SJCRH30 (cell line): Measurements from ENCODE around the gene SLX4IP. TPM values are rescaled to one million over a fixed set of nuclear protein-coding genes. Genes with fewer than 3 reads are reported as not detected.
"Not testable (repeated sequence)": the region's sequence is repeated elsewhere in the genome, so short reads cannot be mapped to it uniquely, and the experiment has no call there.

ENCODE experiments used
- DNase-seq, 2 experiments: peaks; one replicate each; pipeline ENCODE4 v3.0.0-alpha.2; 2015 to 2020
- H3K27ac ChIP-seq: fragments of 250-450 bp; sonication (Bioruptor Pico); 2 replicates; pipeline ENCODE4 v1.5.1; 2020; ENCODE audit warnings: mild to moderate bottlenecking, moderate library complexity
- H3K27me3 ChIP-seq: fragments of 250-450 bp; sonication (Bioruptor Pico); 2 replicates; pipeline ENCODE4 v1.5.1; 2020; ENCODE audit warnings: mild to moderate bottlenecking, moderate library complexity
- H3K36me3 ChIP-seq: fragments of 250-450 bp; sonication (Bioruptor Pico); 2 replicates; pipeline ENCODE4 v1.5.1; 2020; ENCODE audit warnings: mild to moderate bottlenecking, moderate library complexity
- H3K4me1 ChIP-seq: fragments of 250-450 bp; sonication (Bioruptor Pico); 2 replicates; pipeline ENCODE4 v1.5.1; 2020; ENCODE audit warnings: mild to moderate bottlenecking, moderate library complexity
- H3K4me3 ChIP-seq: fragments of 250-450 bp; sonication (Bioruptor Pico); 2 replicates; pipeline ENCODE4 v1.5.1; 2020; ENCODE audit warnings: mild to moderate bottlenecking, moderate library complexity
- H3K9me3 ChIP-seq: fragments of 250-450 bp; sonication (Bioruptor Pico); replicated peaks from 2 replicates; pipeline ENCODE4 v1.5.1; 2020; ENCODE audit warnings: mild to moderate bottlenecking, moderate library complexity
- total RNA-seq: library from RNA; depleted of rRNA; stranded (reverse); fragments of >200 nt; shearing (Covaris generic); gene quantifications from 2 replicates; pipeline ENCODE4 v1.2.3, GENCODE V29; 2014; rRNA removed

The SLX4IP gene
- total RNA-seq, result 10.3 and 11.5 TPM in 2 replicates

GRCh38 chr20:10434832-10435812 lies at the start of gene SLX4IP:
Gene SLX4IP (plus strand): TSS chr20:10435305. CDS start chr20:10458205, 22,900 bp downstream.
- DNase-seq, result peak; percentile 92 to 97

GRCh38 chr20:10385850-10386544 lies 49.1 kb upstream of the SLX4IP start:
- Histone ChIP-seq H3K9me3 (no peaks in the 10 kb centered on the region), H3K27ac (no peak overlapping the region), H3K4me3 (no peak overlapping the region), H3K36me3 (no peaks in the 10 kb centered on the region), H3K4me1 (no peaks in the 10 kb centered on the region), H3K27me3 (0 out of 2 replicates have a peak, but pooled peaks cover 2% of the 10 kb centered on the region)
- no peak for DNase-seq

More at GRCh38 chr20:10434832-10435812, at the start of gene SLX4IP:
- Histone ChIP-seq H3K4me1 (peaks cover 13% of the 10 kb centered on the region), H3K9me3 (no peaks in the 10 kb centered on the region), H3K36me3 (no peaks in the 10 kb centered on the region), H3K27me3 (no peaks in the 10 kb centered on the region), H3K4me3 (peak within 1 kb of the TSS; percentile 82), H3K27ac (peak within 1 kb of the TSS; percentile 91)

GRCh38 chr20:10387686-10388085 lies 47.4 kb upstream of the SLX4IP start:
- Histone ChIP-seq H3K9me3 (no peaks in the 10 kb centered on the region), H3K27ac (no peak overlapping the region), H3K36me3 (no peaks in the 10 kb centered on the region), H3K4me1 (no peaks in the 10 kb centered on the region), H3K27me3 (0 out of 2 replicates have a peak, but pooled peaks cover 2% of the 10 kb centered on the region), H3K4me3 (no peak overlapping the region)
- no peak for DNase-seq

GRCh38 chr20:10388597-10388996 lies 46.5 kb upstream of the SLX4IP start:
- Histone ChIP-seq H3K27me3 (0 out of 2 replicates have a peak, but pooled peaks cover 2% of the 10 kb centered on the region), H3K36me3 (no peaks in the 10 kb centered on the region), H3K4me3 (no peak overlapping the region), H3K27ac (no peak overlapping the region), H3K9me3 (no peaks in the 10 kb centered on the region), H3K4me1 (no peaks in the 10 kb centered on the region)
- no peak for DNase-seq

GRCh38 chr20:10390709-10391108 lies 44.4 kb upstream of the SLX4IP start:
- no peak overlapping the region for H3K4me3 ChIP-seq
- DNase-seq, result no peak
- 0 out of 2 replicates have a peak, but pooled peaks cover 1% of the 10 kb centered on the region for H3K27me3 ChIP-seq
- no peaks in the 10 kb centered on the region for H3K9me3 ChIP-seq
- no peaks in the 10 kb centered on the region for H3K36me3 ChIP-seq
- no peak overlapping the region for H3K27ac ChIP-seq
- H3K4me1 ChIP-seq, result no peaks in the 10 kb centered on the region

- not testable (repeated sequence) for DNase-seq, H3K27me3 ChIP-seq, H3K4me1 ChIP-seq, H3K4me3 ChIP-seq, H3K27ac ChIP-seq, H3K9me3 ChIP-seq, H3K36me3 ChIP-seq
These were observed 40.4 kb upstream of the SLX4IP start for GRCh38 chr20:10394752-10395151.

GRCh38 chr20:10398834-10399369 lies 36.2 kb upstream of the SLX4IP start:
- Histone ChIP-seq H3K36me3 (no peaks in the 10 kb centered on the region; the same call in 1 of the 2 replicates), H3K27ac (no peak overlapping the region), H3K4me3 (no peak overlapping the region), H3K27me3 (no peaks in the 10 kb centered on the region), H3K4me1 (no peaks in the 10 kb centered on the region), H3K9me3 (no peaks in the 10 kb centered on the region)
- no peak for DNase-seq

- no peak for DNase-seq
- Histone ChIP-seq H3K4me3 (no peak overlapping the region), H3K27me3 (no peaks in the 10 kb centered on the region), H3K36me3 (peaks cover 3% of the 10 kb centered on the region; the same call in 1 of the 2 replicates), H3K27ac (no peak overlapping the region), H3K4me1 (no peaks in the 10 kb centered on the region), H3K9me3 (no peaks in the 10 kb centered on the region)
These were observed 32.0 kb upstream of the SLX4IP start for GRCh38 chr20:10402938-10403608.

GRCh38 chr20:10404023-10404628 lies 31.0 kb upstream of the SLX4IP start:
- Histone ChIP-seq H3K27ac (no peak overlapping the region), H3K9me3 (no peaks in the 10 kb centered on the region), H3K4me3 (no peak overlapping the region), H3K27me3 (no peaks in the 10 kb centered on the region), H3K36me3 (peaks cover 3% of the 10 kb centered on the region; the same call in 1 of the 2 replicates), H3K4me1 (no peaks in the 10 kb centered on the region)
- DNase-seq, result no peak

GRCh38 chr20:10404959-10405530 lies 30.1 kb upstream of the SLX4IP start:
- Histone ChIP-seq H3K27me3 (no peaks in the 10 kb centered on the region), H3K4me1 (no peaks in the 10 kb centered on the region), H3K27ac (no peak overlapping the region), H3K4me3 (no peak overlapping the region), H3K9me3 (no peaks in the 10 kb centered on the region), H3K36me3 (peaks cover 3% of the 10 kb centered on the region; the same call in 1 of the 2 replicates)
- DNase-seq, result no peak

- H3K27ac ChIP-seq, result no peak overlapping the region
- no peaks in the 10 kb centered on the region for H3K4me1 ChIP-seq
- H3K36me3 ChIP-seq, result peaks cover 18% of the 10 kb centered on the region
- no peaks in the 10 kb centered on the region for H3K27me3 ChIP-seq
- no peak overlapping the region for H3K4me3 ChIP-seq
- H3K9me3 ChIP-seq, result no peaks in the 10 kb centered on the region
- no peak for DNase-seq
These were observed 26.8 kb upstream of the SLX4IP start for GRCh38 chr20:10408108-10408813.

- DNase-seq, result no peak
These were observed 23.4 kb upstream of the SLX4IP start for GRCh38 chr20:10411673-10412072.

More at GRCh38 chr20:10411673-10412072, 23.4 kb upstream of the SLX4IP start:
- no peaks in the 10 kb centered on the region for H3K4me1 ChIP-seq
- H3K4me3 ChIP-seq, result no peak overlapping the region
- no peaks in the 10 kb centered on the region for H3K27me3 ChIP-seq
- no peaks in the 10 kb centered on the region for H3K9me3 ChIP-seq
- H3K27ac ChIP-seq, result no peak overlapping the region
- peaks cover 25% of the 10 kb centered on the region for H3K36me3 ChIP-seq
